Gastrocnemius medialis (tissue), 4 donors: ENCODE results near the gene ATG9B.

Source experiments
- POLR2A ChIP-seq, 2 donors: fragments of 450-650 bp; IDR thresholded peaks; one replicate each; pipeline ENCODE4 v1.6.1; 2017; ENCODE audit warnings: antibody characterized with exemption in 2 of 2, mild to moderate bottlenecking in 2 of 2, moderate library complexity in 2 of 2
- TF ChIP-seq, protein P1 (sequence below), 5 experiments: fragments of 450-650 bp in 3 of 5; fragments of 200-600 bp in 2 of 5; sonication (generic) in 2 of 5; IDR thresholded peaks in 4 of 5; conservative IDR thresholded peaks in 1 of 5; 1 replicate in 4 of 5; 2 replicates in 1 of 5; pipeline ENCODE4 v1.5.1; 2016 to 2019; ENCODE audit warnings: antibody characterized with exemption in 5 of 5, mild to moderate bottlenecking in 3 of 5, moderate library complexity in 3 of 5

- no peak for TF ChIP-seq POLR2A (IDR thresholded peaks at IDR 0.05)
- TF ChIP-seq, protein P1, sequence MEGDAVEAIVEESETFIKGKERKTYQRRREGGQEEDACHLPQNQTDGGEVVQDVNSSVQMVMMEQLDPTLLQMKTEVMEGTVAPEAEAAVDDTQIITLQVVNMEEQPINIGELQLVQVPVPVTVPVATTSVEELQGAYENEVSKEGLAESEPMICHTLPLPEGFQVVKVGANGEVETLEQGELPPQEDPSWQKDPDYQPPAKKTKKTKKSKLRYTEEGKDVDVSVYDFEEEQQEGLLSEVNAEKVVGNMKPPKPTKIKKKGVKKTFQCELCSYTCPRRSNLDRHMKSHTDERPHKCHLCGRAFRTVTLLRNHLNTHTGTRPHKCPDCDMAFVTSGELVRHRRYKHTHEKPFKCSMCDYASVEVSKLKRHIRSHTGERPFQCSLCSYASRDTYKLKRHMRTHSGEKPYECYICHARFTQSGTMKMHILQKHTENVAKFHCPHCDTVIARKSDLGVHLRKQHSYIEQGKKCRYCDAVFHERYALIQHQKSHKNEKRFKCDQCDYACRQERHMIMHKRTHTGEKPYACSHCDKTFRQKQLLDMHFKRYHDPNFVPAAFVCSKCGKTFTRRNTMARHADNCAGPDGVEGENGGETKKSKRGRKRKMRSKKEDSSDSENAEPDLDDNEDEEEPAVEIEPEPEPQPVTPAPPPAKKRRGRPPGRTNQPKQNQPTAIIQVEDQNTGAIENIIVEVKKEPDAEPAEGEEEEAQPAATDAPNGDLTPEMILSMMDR (IDR thresholded peaks at IDR 0.05 in 4 of 5, conservative IDR thresholded peaks at IDR 0.05 in 1 of 5): no peak
Measured at GRCh38 chr7:150990416-150991186, 33.7 kb downstream of the ATG9B start, which contains the start of gene NOS3.
